GM19351 (cell line): Measurements from ENCODE around the gene CDKN2D.
"Not testable (repeated sequence)": the region's sequence is repeated elsewhere in the genome, so short reads cannot be mapped to it uniquely, and the experiment has no call there.

Experiments used
- ATAC-seq: cut with Tn5 transposase; IDR thresholded peaks from one replicate; pipeline ENCODE4 v1.9.1; 2021; ENCODE audit warnings: mild to moderate bottlenecking, moderate library complexity; ENCODE audit not compliant: unreplicated experiment

The CDKN2D gene

GRCh38 chr19:10582091-10582490 is 13.3 kb upstream of the CDKN2D start:
- no peak for ATAC-seq

- ATAC-seq: no peak
Measured at GRCh38 chr19:10580979-10581631, 12.3 kb upstream of the CDKN2D start.

GRCh38 chr19:10577951-10578350 is 9.2 kb upstream of the CDKN2D start:
- no peak for ATAC-seq

- ATAC-seq: no peak
Measured at GRCh38 chr19:10575011-10575716, 6.4 kb upstream of the CDKN2D start.

- no peak for ATAC-seq
Measured at GRCh38 chr19:10574462-10574861, 5.7 kb upstream of the CDKN2D start.

- not testable (repeated sequence) for ATAC-seq
Measured at GRCh38 chr19:10573793-10574192, 5.0 kb upstream of the CDKN2D start.

GRCh38 chr19:10568062-10568825 is 535 bp downstream of the CDKN2D start:
- ATAC-seq: no peak

GRCh38 chr19:10567656-10568055 is 1.1 kb downstream of the CDKN2D start:
- ATAC-seq: no peak

GRCh38 chr19:10566658-10567410 is 1.9 kb downstream of the CDKN2D start:
- peak; percentile 34 for ATAC-seq

- ATAC-seq: no peak
Measured at GRCh38 chr19:10566408-10566657, 2.4 kb downstream of the CDKN2D start.

GRCh38 chr19:10565567-10566407 is 3.0 kb downstream of the CDKN2D start, which contains the start of gene KRI1:
KRI1 (minus strand) TSS chr19:10566010; CDS start chr19:10565999, 11 bp downstream.
- ATAC-seq: peak; percentile 35

- ATAC-seq: no peak
Measured at GRCh38 chr19:10565028-10565566, 3.7 kb downstream of the CDKN2D start.

GRCh38 chr19:10562609-10563008 is 6.2 kb downstream of the CDKN2D start:
- no peak for ATAC-seq

GRCh38 chr19:10560154-10560553 is 8.6 kb downstream of the CDKN2D start:
- no peak for ATAC-seq

- ATAC-seq: no peak
Measured at GRCh38 chr19:10557603-10558197, 11.1 kb downstream of the CDKN2D start.

- ATAC-seq: no peak
Measured at GRCh38 chr19:10555610-10555973, 13.2 kb downstream of the CDKN2D start.

- ATAC-seq: no peak
Measured at GRCh38 chr19:10554760-10555609, 13.8 kb downstream of the CDKN2D start.

- no peak for ATAC-seq
Measured at GRCh38 chr19:10553943-10554381, 14.8 kb downstream of the CDKN2D start.
